Omental fat pad (tissue), 4 donors: Measurements from ENCODE around the gene PLCH1. TPM values are rescaled to one million over a fixed set of nuclear protein-coding genes. Genes with fewer than 3 reads are reported as not detected.
"Not testable (repeated sequence)": the region's sequence is repeated elsewhere in the genome, so short reads cannot be mapped to it uniquely, and the experiment has no call there.

Experiments
- ATAC-seq: fragments of 150-250 bp; one replicate; pipeline ENCODE4 v1.9.1; 2016; ENCODE audit warnings: mild to moderate bottlenecking, moderate library complexity; ENCODE audit not compliant: low FRiP score
- DNase-seq: peaks from one replicate; pipeline ENCODE4 v3.0.0-alpha.2; 2019; ENCODE audit warnings: low spot score
- total RNA-seq, 4 donors: library from RNA; depleted of rRNA; stranded (reverse); fragments of >200 nt; gene quantifications; one replicate each; pipeline ENCODE4 v1.1.0, GENCODE V29; 2016
- TF ChIP-seq, protein P1 (sequence below), 3 donors: fragments of 450-650 bp; IDR thresholded peaks; one replicate each; pipeline ENCODE4 v1.5.1; 2016 to 2017; ENCODE audit warnings: antibody characterized with exemption in 3 of 3, mild to moderate bottlenecking in 3 of 3, moderate library complexity in 2 of 3

The PLCH1 gene
- total RNA-seq, 4 donors from 2014 or later = 0.12 to 3.2 (median 0.23) TPM

GRCh38 chr3:155639462-155640055 is 105.3 kb downstream of the PLCH1 start:
- no peak for DNase-seq
- TF ChIP-seq, protein P1, sequence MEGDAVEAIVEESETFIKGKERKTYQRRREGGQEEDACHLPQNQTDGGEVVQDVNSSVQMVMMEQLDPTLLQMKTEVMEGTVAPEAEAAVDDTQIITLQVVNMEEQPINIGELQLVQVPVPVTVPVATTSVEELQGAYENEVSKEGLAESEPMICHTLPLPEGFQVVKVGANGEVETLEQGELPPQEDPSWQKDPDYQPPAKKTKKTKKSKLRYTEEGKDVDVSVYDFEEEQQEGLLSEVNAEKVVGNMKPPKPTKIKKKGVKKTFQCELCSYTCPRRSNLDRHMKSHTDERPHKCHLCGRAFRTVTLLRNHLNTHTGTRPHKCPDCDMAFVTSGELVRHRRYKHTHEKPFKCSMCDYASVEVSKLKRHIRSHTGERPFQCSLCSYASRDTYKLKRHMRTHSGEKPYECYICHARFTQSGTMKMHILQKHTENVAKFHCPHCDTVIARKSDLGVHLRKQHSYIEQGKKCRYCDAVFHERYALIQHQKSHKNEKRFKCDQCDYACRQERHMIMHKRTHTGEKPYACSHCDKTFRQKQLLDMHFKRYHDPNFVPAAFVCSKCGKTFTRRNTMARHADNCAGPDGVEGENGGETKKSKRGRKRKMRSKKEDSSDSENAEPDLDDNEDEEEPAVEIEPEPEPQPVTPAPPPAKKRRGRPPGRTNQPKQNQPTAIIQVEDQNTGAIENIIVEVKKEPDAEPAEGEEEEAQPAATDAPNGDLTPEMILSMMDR (IDR thresholded peaks at IDR 0.05) = no peak
- ATAC-seq = no peak

- DNase-seq, ATAC-seq: not testable (repeated sequence)
Observed at GRCh38 chr3:155638461-155638860, 106.4 kb downstream of the PLCH1 start.

DNA sequence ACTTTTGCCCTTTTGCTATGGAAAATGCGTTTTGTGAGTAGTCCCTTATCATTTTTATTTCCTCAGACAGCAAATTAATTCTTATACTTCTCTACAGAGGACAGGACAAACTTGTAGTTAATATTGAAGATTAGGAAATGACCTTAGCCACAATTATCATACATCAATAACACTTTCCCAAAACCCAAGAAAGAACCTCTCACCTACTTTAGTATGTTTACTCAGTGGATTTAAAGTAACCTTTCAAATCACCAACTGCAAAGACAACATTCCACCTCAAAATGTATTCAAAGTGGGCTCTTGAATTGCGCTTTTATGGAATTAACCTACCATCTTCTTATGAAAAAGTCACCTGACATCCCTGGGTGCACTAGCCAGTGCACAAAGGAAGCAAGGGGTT is 107.3 kb downstream of the PLCH1 start:
- no peak for DNase-seq
- no peak for ATAC-seq
- TF ChIP-seq, protein P1 (IDR thresholded peaks at IDR 0.05) = no peak

DNA sequence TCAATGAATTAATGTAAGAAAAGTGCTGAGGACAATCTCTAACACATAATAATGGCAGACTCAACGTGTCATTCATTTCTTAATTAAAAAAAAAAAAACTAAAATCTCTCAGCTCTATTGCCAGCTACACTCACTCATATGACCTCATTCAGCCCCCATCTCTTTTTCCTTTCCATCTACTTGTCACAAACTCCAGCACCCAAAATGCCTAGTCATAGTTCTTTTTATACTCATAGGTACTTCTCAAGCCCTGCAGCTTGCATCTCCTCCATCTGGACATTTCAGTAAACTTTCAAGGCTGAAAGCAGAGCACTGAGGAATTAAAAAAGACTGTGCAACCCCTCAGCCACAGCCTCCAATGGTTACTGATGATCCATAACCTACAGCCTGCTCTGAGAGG is 109.8 kb downstream of the PLCH1 start:
- no peak for ATAC-seq
- no peak for DNase-seq
- TF ChIP-seq, protein P1 (IDR thresholded peaks at IDR 0.05) = no peak

DNA sequence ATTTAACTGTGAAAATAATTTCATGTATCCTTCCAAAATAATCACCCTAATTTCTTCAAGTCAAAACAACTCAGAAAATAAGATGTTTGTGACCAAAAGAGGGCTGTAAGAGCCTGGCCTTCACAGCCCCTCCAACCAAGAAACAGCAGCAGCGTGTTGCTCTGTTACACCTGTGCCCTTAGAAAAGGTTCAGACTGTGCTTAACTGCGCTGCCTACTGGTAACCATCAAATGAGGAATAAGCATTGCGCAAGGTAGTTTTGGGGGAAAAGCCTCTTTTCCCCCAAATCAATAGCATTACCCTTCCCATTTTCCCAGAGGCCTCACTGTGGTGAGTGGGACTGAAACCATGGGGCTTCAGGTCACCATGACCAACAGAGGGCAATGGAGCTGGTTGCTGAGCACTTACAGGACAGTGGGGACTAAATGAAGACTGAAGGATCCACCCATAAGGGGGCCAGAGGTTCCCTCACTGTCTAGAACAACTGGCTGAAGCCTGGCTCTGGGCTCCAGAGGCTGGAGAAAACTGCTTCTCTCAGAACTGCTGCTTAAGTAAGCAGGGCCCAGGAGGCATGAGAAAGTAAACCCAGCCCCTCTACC is 110.7 kb downstream of the PLCH1 start:
- DNase-seq (no peak), ATAC-seq (no peak)
- TF ChIP-seq, protein P1 (IDR thresholded peaks at IDR 0.05) = no peak

DNA sequence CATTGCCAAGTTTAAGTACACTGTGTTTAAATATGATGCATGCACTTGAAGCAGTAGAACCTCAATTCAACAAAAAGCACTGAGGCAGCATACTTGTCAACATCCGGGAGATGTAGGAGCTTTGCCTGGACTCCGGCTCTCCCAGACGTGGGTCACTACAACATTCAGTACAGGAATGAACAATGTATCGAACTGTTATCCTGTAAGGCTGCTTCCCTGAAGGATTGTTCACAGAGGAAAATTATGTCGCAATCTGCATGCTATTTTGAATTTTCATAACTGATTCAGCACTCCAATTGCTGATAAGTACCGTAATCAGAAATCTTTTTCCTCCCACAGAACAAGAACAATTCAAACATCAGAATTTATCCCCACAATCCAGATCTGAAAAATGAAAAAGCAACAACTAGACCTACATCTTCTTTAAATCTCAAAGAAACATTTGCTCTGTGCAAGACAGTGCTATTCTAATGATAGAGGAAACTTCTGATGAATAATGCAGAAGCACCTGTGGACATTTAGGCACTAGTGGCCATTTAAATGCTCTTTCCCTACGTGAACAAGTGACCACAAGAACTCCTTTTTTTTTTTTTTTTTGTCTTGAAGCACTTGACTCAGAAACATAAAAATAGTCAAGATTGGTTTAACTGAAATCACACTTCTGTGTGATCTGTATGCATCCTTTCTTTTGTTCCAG is 113.4 kb downstream of the PLCH1 start:
- TF ChIP-seq, protein P1 (IDR thresholded peaks at IDR 0.05) = no peak
- DNase-seq (no peak), ATAC-seq (peak; percentile 37)

DNA sequence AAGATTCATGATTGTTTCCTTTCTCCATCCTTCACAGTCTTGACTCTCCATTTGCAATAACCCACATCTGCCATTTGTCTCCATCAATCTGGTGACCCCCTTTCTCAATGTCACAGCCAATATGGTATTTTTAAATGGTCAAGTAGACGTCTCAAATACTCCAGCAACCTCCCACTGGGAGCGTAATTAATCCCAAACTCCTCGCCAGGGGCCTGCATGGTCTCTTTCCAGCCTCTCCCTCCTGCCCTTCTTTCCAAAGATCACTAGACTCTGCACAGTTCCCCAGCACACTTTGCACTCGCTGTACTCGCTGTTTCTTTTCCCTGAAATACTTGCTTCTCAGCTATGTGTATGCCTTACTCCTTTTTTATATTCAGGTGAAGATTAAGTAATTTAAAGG is 115.3 kb downstream of the PLCH1 start:
- DNase-seq = no peak
- no peak for ATAC-seq
- TF ChIP-seq, protein P1 (IDR thresholded peaks at IDR 0.05) = no peak
